ENCODE data around the gene LYZL6.

Gene LYZL6

GRCh38 chr17:35981908-35982330 is 38.4 kb upstream of the LYZL6 start:
- TF ChIP-seq, protein P1, sequence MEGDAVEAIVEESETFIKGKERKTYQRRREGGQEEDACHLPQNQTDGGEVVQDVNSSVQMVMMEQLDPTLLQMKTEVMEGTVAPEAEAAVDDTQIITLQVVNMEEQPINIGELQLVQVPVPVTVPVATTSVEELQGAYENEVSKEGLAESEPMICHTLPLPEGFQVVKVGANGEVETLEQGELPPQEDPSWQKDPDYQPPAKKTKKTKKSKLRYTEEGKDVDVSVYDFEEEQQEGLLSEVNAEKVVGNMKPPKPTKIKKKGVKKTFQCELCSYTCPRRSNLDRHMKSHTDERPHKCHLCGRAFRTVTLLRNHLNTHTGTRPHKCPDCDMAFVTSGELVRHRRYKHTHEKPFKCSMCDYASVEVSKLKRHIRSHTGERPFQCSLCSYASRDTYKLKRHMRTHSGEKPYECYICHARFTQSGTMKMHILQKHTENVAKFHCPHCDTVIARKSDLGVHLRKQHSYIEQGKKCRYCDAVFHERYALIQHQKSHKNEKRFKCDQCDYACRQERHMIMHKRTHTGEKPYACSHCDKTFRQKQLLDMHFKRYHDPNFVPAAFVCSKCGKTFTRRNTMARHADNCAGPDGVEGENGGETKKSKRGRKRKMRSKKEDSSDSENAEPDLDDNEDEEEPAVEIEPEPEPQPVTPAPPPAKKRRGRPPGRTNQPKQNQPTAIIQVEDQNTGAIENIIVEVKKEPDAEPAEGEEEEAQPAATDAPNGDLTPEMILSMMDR (IDR thresholded peaks at IDR 0.05; ENCODE audit: control insufficient read depth, extremely low read depth, insufficient read depth), result 0 out of 2 replicates have a peak, but pooled peaks have one; percentile 20
- no peak overlapping the region for H3K4me3 ChIP-seq (ENCODE audit: low read depth, low read length)
- no peak for DNase-seq (ENCODE audit: low read depth)

GRCh38 chr17:35981246-35981645 is 37.7 kb upstream of the LYZL6 start, which contains the start of gene CCL16:
TSS of gene CCL16 (minus strand) at chr17:35981497. CDS start at chr17:35981420, 77 bp downstream.
- H3K4me3 ChIP-seq (ENCODE audit: low read depth, low read length), result no peak within 1 kb of the TSS
- no peak for DNase-seq (ENCODE audit: low read depth)
- TF ChIP-seq, protein P1 (IDR thresholded peaks at IDR 0.05; ENCODE audit: control insufficient read depth, extremely low read depth, insufficient read depth), result no peak

DNA sequence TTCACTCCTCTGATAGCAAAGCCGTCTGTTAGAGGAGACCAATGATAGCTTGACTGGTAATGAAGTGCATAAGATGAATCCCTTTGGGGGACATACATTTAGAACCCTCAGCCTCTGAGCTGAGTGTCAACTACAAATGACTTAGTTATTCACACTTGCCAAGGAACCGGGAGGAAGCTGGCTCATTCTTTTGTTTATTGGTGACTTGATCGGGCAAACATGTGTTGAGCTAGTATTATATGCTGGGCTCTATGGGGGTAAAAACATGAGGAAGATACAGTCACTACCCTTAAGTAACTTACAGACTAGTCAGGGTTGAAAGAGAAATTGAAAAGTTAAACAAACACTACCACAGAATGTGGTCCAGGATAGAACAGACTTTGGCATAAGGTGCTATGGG is 34.8 kb upstream of the LYZL6 start:
- TF ChIP-seq, protein P1 (IDR thresholded peaks at IDR 0.05; ENCODE audit: control insufficient read depth, extremely low read depth, insufficient read depth), result no peak
- H3K4me3 ChIP-seq (ENCODE audit: low read depth, low read length), result no peak overlapping the region
- DNase-seq (ENCODE audit: low read depth), result no peak

DNA sequence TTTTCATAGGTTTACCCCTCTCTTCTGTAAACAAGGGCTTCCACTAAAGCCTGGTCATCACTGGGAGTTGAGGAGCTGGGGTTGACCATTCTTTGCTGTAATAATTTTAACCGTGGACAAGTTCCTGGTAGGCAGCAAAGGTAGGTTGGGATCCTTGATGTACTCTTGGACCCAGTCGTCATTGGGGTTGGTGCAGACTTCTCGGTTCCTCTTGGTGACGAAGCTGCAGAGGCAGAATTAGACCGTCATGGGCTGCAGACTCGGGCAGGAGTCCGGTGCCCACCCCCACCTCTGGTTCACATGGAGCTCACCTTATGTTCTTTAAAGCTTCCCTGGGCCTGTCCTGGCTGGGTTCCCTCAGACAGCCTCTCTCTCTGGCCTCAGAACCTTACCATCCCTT is 34.0 kb upstream of the LYZL6 start:
- H3K4me3 ChIP-seq (ENCODE audit: low read depth, low read length), result no peak overlapping the region
- TF ChIP-seq, protein P1 (IDR thresholded peaks at IDR 0.05; ENCODE audit: control insufficient read depth, extremely low read depth, insufficient read depth), result no peak
- DNase-seq (ENCODE audit: low read depth), result no peak

- DNase-seq (ENCODE audit: low read depth), result no peak
- TF ChIP-seq, protein P1 (IDR thresholded peaks at IDR 0.05; ENCODE audit: control insufficient read depth, extremely low read depth, insufficient read depth), result no peak
These were observed 30.1 kb upstream of the LYZL6 start for GRCh38 chr17:35973333-35974260.

DNA sequence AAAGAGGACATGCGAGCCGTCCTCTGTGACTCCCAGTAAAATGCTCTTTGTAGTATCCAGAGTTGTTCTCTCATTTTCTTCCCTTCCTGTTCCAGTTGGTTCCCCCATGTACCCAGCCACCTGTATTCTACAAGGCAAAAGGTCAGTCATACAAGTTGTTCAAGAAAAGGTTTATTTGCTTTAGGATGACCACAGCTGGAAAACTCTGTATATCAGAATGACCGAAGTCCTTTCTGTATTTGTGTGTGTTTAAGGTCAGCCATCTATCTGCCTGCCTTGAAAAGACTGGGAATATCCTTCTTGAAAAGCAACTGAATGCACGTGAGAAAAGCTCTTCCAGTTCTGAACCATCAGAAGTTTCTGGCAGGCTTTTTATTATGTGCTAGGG is 29.4 kb upstream of the LYZL6 start:
- DNase-seq (ENCODE audit: low read depth), result no peak
- H3K4me3 ChIP-seq (ENCODE audit: low read depth, low read length), result no peak overlapping the region
- TF ChIP-seq, protein P1 (IDR thresholded peaks at IDR 0.05; ENCODE audit: control insufficient read depth, extremely low read depth, insufficient read depth), result no peak

More at GRCh38 chr17:35973333-35974260, 30.1 kb upstream of the LYZL6 start:
- no peak overlapping the region for H3K4me3 ChIP-seq (ENCODE audit: low read depth, low read length)

Measured in LNCaP clone FGC (cell line).